Measurements from ENCODE around the gene TBC1D21. TPM values are rescaled to one million over a fixed set of nuclear protein-coding genes. Genes with fewer than 3 reads are reported as not detected.

TBC1D21 gene
- total and polyA plus RNA-seq, 2 of the 8 experiments (the other 6 are each of a cell fraction or from before 2014, with no cell fraction given): not detected

GRCh38 chr15:73909651-73910050 is 36.3 kb downstream of the TBC1D21 start (continued):
- TF ChIP-seq TAF7 (optimal IDR thresholded peaks at IDR 0.05; ENCODE audit: borderline replicate concordance, low read depth, low read length) (no peak), TEAD4 (IDR thresholded peaks at IDR 0.05; ENCODE audit: low read depth, low read length) (no peak), EZH2 (IDR thresholded peaks at IDR 0.05; ENCODE audit: low read depth, low read length, severe bottlenecking) (no peak), NRF1 (IDR thresholded peaks at IDR 0.05; ENCODE audit: low read depth, low read length) (no peak), KDM1A (IDR thresholded peaks at IDR 0.05; ENCODE audit: borderline replicate concordance, low read length) (no peak), MAX (IDR thresholded peaks at IDR 0.05) (no peak), FOSL1 (IDR thresholded peaks at IDR 0.05; ENCODE audit: insufficient read depth, low read depth, low read length) (no peak)

Measured in H1 (cell line).